OCI-LY1 (cell line): ENCODE data around the gene DISP2.

Experiments
- CTCF ChIP-seq: fragments of 200-600 bp; sonication (generic), shearing (Covaris generic); IDR thresholded peaks from 2 replicates; pipeline ENCODE4 v1.5.1; 2017; ENCODE audit warnings: mild to moderate bottlenecking, antibody characterized with exemption, low read length, moderate library complexity, mixed read lengths
- EZH2 ChIP-seq: fragments of 200-600 bp; sonication (generic), shearing (Covaris generic); IDR thresholded peaks from 2 replicates; pipeline ENCODE4 v1.8.0; 2017; ENCODE audit warnings: borderline replicate concordance, mixed run types, mild to moderate bottlenecking, antibody characterized with exemption, low read length, moderate library complexity, mixed read lengths

- TF ChIP-seq CTCF = peak; percentile 37; the same call in 1 of the 2 replicates
- TF ChIP-seq EZH2 = no peak
Measured at GRCh38 chr15:40354408-40355171, 3.4 kb upstream of the DISP2 start.
